ENCODE results near the gene UBE2E2. TPM values are rescaled to one million over a fixed set of nuclear protein-coding genes. Genes with fewer than 3 reads are reported as not detected.
"Not testable (repeated sequence)": the region's sequence is repeated elsewhere in the genome, so short reads cannot be mapped to it uniquely, and the experiment has no call there.

The UBE2E2 gene
- total RNA-seq, 1 experiment from 2014 or later, result 25.1 TPM

- no peak overlapping the region for H3K27ac Mint-ChIP-seq (ENCODE audit: unreplicated experiment)
- H3K27me3 Mint-ChIP-seq (ENCODE audit: unreplicated experiment), result no peaks in the 10 kb centered on the region
- H3K4me3 Mint-ChIP-seq (ENCODE audit: low read depth, unreplicated experiment), result no peak overlapping the region
- no peak for DNase-seq
- intact Hi-C loops (cut with micrococcal nuclease; ENCODE audit: unreplicated experiment), result no loop called here
- CTCF ChIA-PET, result no interaction called here
- BruUV-seq (replicated peaks), result no TSS peak
- H3K4me1 Mint-ChIP-seq (ENCODE audit: low read depth, unreplicated experiment), result no peaks in the 10 kb centered on the region
- H3K9me3 Mint-ChIP-seq (ENCODE audit: low read depth, unreplicated experiment), result no peaks in the 10 kb centered on the region
- H3K36me3 Mint-ChIP-seq (ENCODE audit: insufficient read depth, unreplicated experiment), result no peaks in the 10 kb centered on the region
- TF ChIP-seq CTCF (IDR thresholded peaks at IDR 0.05; ENCODE audit: unreplicated experiment), result no peak
These were observed 138.2 kb downstream of the UBE2E2 start for GRCh38 chr3:23341147-23341838.

GRCh38 chr3:23342343-23342742 lies 139.2 kb downstream of the UBE2E2 start:
- no peaks in the 10 kb centered on the region for H3K36me3 Mint-ChIP-seq (ENCODE audit: insufficient read depth, unreplicated experiment)
- TF ChIP-seq CTCF (IDR thresholded peaks at IDR 0.05; ENCODE audit: unreplicated experiment), result no peak
- no peaks in the 10 kb centered on the region for H3K4me1 Mint-ChIP-seq (ENCODE audit: low read depth, unreplicated experiment)
- BruUV-seq (replicated peaks), result no TSS peak
- H3K4me3 Mint-ChIP-seq (ENCODE audit: low read depth, unreplicated experiment), result no peak overlapping the region
- no peak for DNase-seq
- CTCF ChIA-PET, result interaction anchor here (0.7 kb wide), 1 partner anchor 355 kb away, joined by 5 read pairs; no protein-coding TSS in a partner anchor
- no peak overlapping the region for H3K27ac Mint-ChIP-seq (ENCODE audit: unreplicated experiment)
- intact Hi-C loops (cut with micrococcal nuclease; ENCODE audit: unreplicated experiment), result no loop called here
- no peaks in the 10 kb centered on the region for H3K9me3 Mint-ChIP-seq (ENCODE audit: low read depth, unreplicated experiment)
- no peaks in the 10 kb centered on the region for H3K27me3 Mint-ChIP-seq (ENCODE audit: unreplicated experiment)

GRCh38 chr3:23343509-23343908 lies 140.4 kb downstream of the UBE2E2 start:
- no peak for DNase-seq
- Mint-ChIP-seq H3K4me1 (ENCODE audit: low read depth, unreplicated experiment) (no peaks in the 10 kb centered on the region), H3K36me3 (ENCODE audit: insufficient read depth, unreplicated experiment) (no peaks in the 10 kb centered on the region), H3K27me3 (ENCODE audit: unreplicated experiment) (no peaks in the 10 kb centered on the region), H3K27ac (ENCODE audit: unreplicated experiment) (no peak overlapping the region), H3K9me3 (ENCODE audit: low read depth, unreplicated experiment) (no peaks in the 10 kb centered on the region), H3K4me3 (ENCODE audit: low read depth, unreplicated experiment) (no peak overlapping the region)
- BruUV-seq (replicated peaks), result no TSS peak
- CTCF ChIA-PET, result no interaction called here
- intact Hi-C loops (cut with micrococcal nuclease; ENCODE audit: unreplicated experiment), result no loop called here
- no peak for TF ChIP-seq CTCF (IDR thresholded peaks at IDR 0.05; ENCODE audit: unreplicated experiment)

GRCh38 chr3:23344886-23345285 lies 141.8 kb downstream of the UBE2E2 start:
- Mint-ChIP-seq H3K27me3 (ENCODE audit: unreplicated experiment) (no peaks in the 10 kb centered on the region), H3K9me3 (ENCODE audit: low read depth, unreplicated experiment) (no peaks in the 10 kb centered on the region), H3K4me3 (ENCODE audit: low read depth, unreplicated experiment) (no peak overlapping the region), H3K4me1 (ENCODE audit: low read depth, unreplicated experiment) (no peaks in the 10 kb centered on the region), H3K27ac (ENCODE audit: unreplicated experiment) (no peak overlapping the region), H3K36me3 (ENCODE audit: insufficient read depth, unreplicated experiment) (no peaks in the 10 kb centered on the region)
- TF ChIP-seq CTCF (IDR thresholded peaks at IDR 0.05; ENCODE audit: unreplicated experiment), result no peak
- DNase-seq, result no peak
- intact Hi-C loops (cut with micrococcal nuclease; ENCODE audit: unreplicated experiment), result no loop called here
- no TSS peak for BruUV-seq (replicated peaks)
- CTCF ChIA-PET, result no interaction called here

- intact Hi-C loops (cut with micrococcal nuclease; ENCODE audit: unreplicated experiment); H3K27me3 Mint-ChIP-seq (ENCODE audit: unreplicated experiment); H3K9me3 Mint-ChIP-seq (ENCODE audit: low read depth, unreplicated experiment); H3K4me1 Mint-ChIP-seq (ENCODE audit: low read depth, unreplicated experiment); H3K4me3 Mint-ChIP-seq (ENCODE audit: low read depth, unreplicated experiment); H3K27ac Mint-ChIP-seq (ENCODE audit: unreplicated experiment); BruUV-seq (replicated peaks); DNase-seq; CTCF ChIA-PET; H3K36me3 Mint-ChIP-seq (ENCODE audit: insufficient read depth, unreplicated experiment): not testable (repeated sequence)
These were observed 146.3 kb downstream of the UBE2E2 start for GRCh38 chr3:23349444-23349843.
